ENCODE results near the gene INS. TPM values are rescaled to one million over a fixed set of nuclear protein-coding genes. Genes with fewer than 3 reads are reported as not detected.

The INS gene
- total and polyA plus RNA-seq, 10 of the 15 experiments (the other 5 are each of a cell fraction or from before 2014, with no cell fraction given) = not detected

GRCh38 chr11:2168286-2169004 is 7.4 kb upstream of the INS start (continued):
- TF ChIP-seq POLR2AphosphoS5 (IDR thresholded peaks at IDR 0.05; ENCODE audit: low read length) (no peak), EGR1 (IDR thresholded peaks at IDR 0.05; ENCODE audit: borderline replicate concordance in 1 of 2, low read depth in 2 of 2, low read length in 2 of 2) (no peak), BACH1 (IDR thresholded peaks at IDR 0.05; ENCODE audit: borderline replicate concordance) (no peak)

- Histone ChIP-seq H3K9me3 (replicated peaks; ENCODE audit: control insufficient read depth, insufficient read depth, low read length) (no peaks in the 10 kb centered on the region), H3K4me3 (no peak overlapping the region), H4K20me1 (ENCODE audit: control insufficient read depth, insufficient read depth) (no peaks in the 10 kb centered on the region), H3K4me2 (ENCODE audit: control insufficient read depth, insufficient read depth) (no peak overlapping the region), H3K27me3 (replicated peaks in 1 of 2; ENCODE audit: control insufficient read depth in 2 of 2, insufficient read depth in 2 of 2, low read length in 1 of 2) (no peaks in the 10 kb centered on the region), H3K36me3 (ENCODE audit: control insufficient read depth in 2 of 2, insufficient read depth in 2 of 2, low read length in 1 of 2) (no peaks in the 10 kb centered on the region), H3K9ac (ENCODE audit: control insufficient read depth, insufficient read depth, low read length) (no peak overlapping the region), H2AFZ (ENCODE audit: control insufficient read depth, low read depth, low read length) (no peak overlapping the region), H3K4me1 (ENCODE audit: control insufficient read depth, insufficient read depth, low read length) (no peaks in the 10 kb centered on the region), H3K27ac (ENCODE audit: control insufficient read depth, insufficient read depth) (no peak overlapping the region), H3K79me2 (ENCODE audit: control insufficient read depth, insufficient read depth, low read length) (no peaks in the 10 kb centered on the region)
- ChIA-PET RAD21 (ENCODE audit: unreplicated experiment) (no interaction called here), SMC1A (ENCODE audit: uncharacterized antibody, unreplicated experiment) (no interaction called here), POLR2A (interaction anchor here (0.6 kb wide), 1 partner anchor 17 kb away, joined by 7 read pairs; no protein-coding TSS in a partner anchor), CTCF (no interaction called here)
- DNase-seq (ENCODE audit: low read depth, low spot score) (no peak), FAIRE-seq (no peak), ATAC-seq (no peak)
- no TSS peak for BruUV-seq (replicated peaks)
- in situ Hi-C loops (cut with MboI) = no loop called here
- WGBS (ENCODE audit: insufficient coverage, insufficient replicate concordance, low lambda C conversion rate, missing lambda C conversion rate) = 33% methylated on average over 31 of the region's 31 CpGs
- intact Hi-C loops (cut with micrococcal nuclease; ENCODE audit: unreplicated experiment) = no loop called here
- TF ChIP-seq GABPA (IDR thresholded peaks at IDR 0.05; ENCODE audit: low read depth) (no peak), ZBTB4 (CRISPR knock-in tag; IDR thresholded peaks at IDR 0.05) (no peak), HCFC1 (IDR thresholded peaks at IDR 0.05; ENCODE audit: low read length) (no peak), PML (IDR thresholded peaks at IDR 0.05; ENCODE audit: low read length) (no peak), RAD51 (IDR thresholded peaks at IDR 0.05) (no peak), HDAC2 (IDR thresholded peaks at IDR 0.05) (no peak), ATF7 (IDR thresholded peaks at IDR 0.05; ENCODE audit: low read depth) (no peak), CTCF (IDR thresholded peaks at IDR 0.05 in 2 of 3, conservative IDR thresholded peaks at IDR 0.05 in 1 of 3; ENCODE audit: control insufficient read depth in 2 of 3, extremely low read depth in 1 of 3, insufficient read depth in 1 of 3, low read depth in 3 of 3, low read length in 3 of 3) (no peak), BRCA1 (IDR thresholded peaks at IDR 0.05; ENCODE audit: low read depth, low read length) (no peak), ZNF384 (IDR thresholded peaks at IDR 0.05; ENCODE audit: borderline replicate concordance, low read depth, low read length) (no peak), YY1 (IDR thresholded peaks at IDR 0.05; ENCODE audit: low read depth, low read length) (no peak), IRF5 (IDR thresholded peaks at IDR 0.05; ENCODE audit: borderline replicate concordance) (no peak), NR2C1 (IDR thresholded peaks at IDR 0.05) (no peak)
These were observed 6.4 kb upstream of the INS start for GRCh38 chr11:2167141-2168045.
